DMS79 treated with DMSO at 0.1 percent for 48 hours (cell line): ENCODE data around the gene PCNA.

Experiments used
- DNase-seq: peaks from one replicate; lab custom pipeline; 2025; lab: John Stamatoyannopoulos, UW

Gene PCNA

DNA sequence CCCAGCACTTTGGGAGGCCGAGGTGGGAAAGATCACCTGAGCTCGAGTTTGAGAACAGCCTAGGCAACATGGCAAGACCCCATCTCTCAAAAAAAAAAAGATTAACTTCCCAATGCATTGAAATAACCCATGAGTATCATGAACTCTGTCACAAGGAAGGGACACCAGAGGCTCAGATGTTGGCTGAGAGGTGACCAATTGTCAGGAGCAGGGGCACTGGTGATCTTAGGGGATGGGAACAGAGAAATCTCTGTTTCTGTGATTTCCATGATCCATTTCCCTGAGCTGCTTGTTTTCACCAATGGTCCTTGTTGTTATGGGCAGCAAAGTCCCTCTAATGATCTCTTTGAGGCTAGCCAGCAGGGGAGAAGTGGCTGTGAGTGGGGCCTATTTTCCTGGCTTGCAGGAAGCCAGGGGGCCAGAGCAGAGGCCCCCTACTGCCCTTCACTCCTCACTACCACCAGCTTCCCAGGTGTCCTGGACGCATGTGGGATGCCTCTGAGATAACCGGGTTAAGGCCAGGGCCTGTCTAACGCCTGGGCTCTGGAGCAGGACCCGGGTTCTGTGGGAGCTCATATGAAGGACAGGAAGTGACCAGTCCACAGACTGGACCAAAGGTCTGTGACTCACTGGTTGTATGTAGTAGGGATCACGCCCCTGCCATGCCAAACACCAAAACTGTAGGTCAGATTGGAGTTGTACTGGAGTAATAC, 54.4 kb downstream of the PCNA start:
- DNase-seq, result no peak
